NCI-H2196 treated with DMSO at 0.1 percent for 48 hours (cell line): ENCODE results near the gene ZNF511.

ENCODE experiments used
- DNase-seq: peaks from one replicate; lab custom pipeline; 2025; ENCODE audit not compliant: unreplicated experiment; lab: John Stamatoyannopoulos, UW

ZNF511 gene

DNA sequence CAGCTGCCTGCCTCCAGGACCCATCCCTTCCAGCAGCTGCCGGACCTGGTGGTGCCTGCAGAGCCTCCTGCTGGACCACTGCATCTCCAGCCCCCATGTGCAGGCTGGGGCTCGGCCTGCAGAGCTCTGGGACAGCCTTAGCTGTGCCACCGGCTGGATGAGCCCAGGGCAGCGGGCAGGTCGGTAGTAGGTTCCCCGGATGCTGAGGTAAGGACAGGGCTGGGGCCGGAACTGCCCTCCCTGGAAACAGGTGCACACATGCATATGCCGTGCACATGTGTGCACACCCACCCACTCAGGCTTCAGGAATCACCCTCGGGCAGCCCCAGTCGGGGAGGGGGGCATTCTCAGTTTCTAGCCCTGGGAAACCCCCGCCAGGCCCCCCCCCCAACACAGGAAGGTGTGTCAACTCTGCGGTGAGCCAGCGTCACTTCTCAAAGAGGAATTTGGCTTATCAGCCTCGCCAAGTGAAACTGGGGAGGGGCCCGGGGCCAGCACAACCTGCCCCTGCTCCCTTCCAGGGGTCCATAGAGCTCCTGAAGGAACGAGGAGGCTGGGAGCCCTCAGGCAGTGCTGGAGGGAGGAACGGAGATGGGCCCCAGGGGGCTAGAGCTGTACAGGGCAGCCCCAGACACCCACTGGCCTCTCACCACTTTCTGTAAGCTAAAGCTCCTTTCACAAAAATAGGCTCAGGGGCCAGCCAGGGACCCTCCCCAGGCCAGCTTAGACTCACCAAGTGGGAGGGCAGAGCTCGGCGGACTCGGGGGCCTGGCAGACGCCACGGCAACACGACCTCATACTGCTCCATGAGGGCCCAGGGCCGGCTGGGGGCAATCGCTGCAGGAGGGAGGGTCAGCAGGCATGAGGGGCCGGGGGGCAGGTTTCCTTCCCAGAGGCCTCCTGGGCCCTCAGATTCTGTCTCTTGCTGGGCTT, 33.7 kb upstream of the ZNF511 start:
- no peak for DNase-seq

DNA sequence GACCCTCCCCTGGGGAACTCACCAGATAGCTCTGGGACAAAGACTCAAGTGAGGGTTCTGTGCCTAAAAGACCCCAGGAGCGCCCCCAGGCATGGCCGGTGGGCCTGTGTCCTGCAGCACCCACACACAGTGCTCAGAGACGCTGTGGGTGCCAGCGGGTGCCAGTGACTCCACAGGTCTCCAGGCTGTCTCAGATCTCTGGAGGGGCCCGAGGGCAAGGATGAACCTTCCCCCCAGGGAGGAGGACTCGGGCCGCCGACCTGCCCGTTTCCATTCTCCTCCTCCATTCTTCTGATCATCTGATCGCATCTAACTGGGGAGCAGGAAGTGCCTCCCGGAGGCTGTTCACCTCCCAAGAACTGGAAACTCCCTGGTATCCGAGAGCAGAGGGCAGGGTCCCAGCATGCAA, 33.0 kb upstream of the ZNF511 start:
- DNase-seq: no peak

- DNase-seq: no peak
Measured at GRCh38 chr10:133276100-133276434, 32.6 kb upstream of the ZNF511 start.

DNA sequence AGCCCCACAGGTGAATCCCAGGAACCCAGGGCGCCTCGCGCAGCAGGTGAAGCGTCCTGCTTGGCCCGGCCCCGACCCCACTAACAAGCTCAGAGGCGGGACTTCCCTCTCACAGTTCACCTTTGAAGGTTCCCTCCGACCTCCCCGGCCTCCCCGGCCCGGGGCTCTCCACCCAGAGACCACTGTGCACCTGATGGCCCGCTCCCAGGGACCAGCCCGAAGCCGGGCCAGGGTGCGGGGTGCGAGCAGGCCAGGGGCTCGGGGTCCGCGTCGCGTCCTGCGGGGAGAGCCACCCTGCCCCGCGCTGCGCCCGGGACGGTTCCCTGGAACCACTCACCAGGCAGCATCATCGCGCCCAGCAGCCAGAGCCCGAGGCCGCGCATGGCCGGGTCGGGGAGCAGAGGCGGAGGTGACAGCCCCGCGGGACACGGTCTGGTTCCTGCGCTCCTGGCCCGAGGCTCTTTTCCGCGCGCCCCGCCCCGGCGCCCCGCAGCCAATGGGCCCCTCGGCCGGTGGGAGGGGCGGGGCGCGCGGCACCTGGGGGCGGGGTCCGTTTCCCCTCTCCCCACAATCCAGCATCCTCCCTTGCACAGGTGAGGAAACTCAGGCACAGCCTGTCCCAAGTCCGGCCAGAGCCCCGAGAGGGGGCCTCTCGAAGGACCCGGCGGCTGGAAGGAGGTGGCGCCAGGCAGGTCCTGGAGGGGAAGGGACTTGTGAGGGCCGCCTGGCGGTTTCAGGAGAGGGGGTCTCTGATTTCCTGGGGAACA, 32.1 kb upstream of the ZNF511 start, which contains the start of gene ADAM8:
Gene ADAM8, minus strand, starts transcription at position 434 of the 767 bp plus-strand sequence. Its CDS starts 51 bp downstream, at position 383.
- DNase-seq: no peak

- DNase-seq: no peak
Measured at GRCh38 chr10:133277277-133277992, 31.3 kb upstream of the ZNF511 start.

- no peak for DNase-seq
Measured at GRCh38 chr10:133277993-133278576, 30.6 kb upstream of the ZNF511 start.

DNA sequence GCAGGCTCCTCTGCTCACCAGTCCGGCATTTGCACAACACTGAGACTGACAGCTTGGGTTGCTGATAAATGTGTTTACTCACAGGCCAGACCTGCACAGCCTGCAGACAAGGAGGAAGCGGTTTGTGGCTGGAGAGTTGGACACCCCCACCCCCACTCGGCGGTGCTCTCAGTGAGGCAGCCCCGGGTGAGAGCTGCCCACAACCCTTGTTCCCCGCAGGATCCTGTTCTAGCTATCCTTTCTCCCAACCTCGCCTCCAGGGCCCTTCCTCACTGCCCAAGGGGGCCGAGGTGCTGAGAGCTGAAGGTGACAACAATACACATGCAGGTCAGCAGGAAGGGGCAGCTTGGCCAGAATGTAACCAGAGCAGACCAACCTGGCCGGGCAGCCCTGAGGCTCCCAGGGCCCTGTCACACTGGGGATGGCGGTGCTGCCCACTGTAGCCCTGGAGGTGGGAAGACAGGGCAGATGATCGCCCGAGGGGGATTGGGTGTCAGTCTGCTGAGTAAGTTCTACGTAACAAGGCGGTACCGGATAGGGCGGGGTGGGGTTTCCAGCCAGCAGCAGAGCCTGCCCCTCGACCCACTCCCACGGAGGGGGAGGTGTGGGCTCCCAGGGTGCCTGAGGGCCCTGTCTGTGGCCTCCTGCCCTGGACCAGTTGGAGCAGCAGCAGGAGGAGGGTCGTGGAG, 30.0 kb upstream of the ZNF511 start:
- no peak for DNase-seq

DNA sequence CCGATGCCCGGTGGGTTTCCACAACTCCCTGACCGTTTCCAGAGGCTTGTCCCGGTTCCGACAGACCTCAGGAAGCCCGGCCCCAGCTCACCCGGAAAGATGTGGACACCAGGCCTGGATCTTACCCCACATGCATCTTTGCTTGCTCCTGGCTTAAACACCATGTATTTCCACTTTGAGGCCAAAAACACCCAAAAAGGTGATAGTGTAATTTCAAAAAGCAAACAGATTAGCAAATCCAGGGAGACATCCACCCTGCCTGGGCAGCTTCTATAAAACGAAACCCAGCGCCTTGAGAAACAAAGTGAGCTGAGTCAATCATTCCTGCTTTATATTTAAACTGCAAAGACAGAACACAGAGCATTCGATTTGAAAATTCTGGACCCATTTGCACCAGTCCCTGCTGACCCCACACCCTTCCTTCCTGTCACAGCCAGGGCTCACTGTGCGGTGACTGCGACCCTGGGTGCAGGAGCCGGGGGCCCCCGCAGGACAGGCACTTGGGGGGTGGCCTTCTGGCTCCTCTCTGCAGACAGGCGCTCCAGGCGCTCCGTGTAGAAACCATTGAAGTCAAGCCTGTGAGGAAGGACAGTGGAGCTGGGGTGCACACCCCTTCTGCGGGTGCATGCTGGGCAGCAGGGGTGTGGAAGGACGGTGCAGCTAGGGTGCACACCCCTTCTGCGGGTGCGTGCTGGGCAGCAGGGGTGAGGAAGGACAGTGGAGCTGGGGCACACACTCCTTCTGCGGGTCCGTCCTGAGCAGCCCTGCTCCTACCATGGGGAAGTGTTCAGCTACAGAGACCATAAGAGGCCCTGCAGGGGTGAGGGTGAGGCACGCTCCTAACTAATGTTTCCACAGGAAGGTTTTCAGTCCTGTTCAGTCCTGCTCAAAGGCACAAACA, 29.1 kb upstream of the ZNF511 start:
- DNase-seq: no peak

GRCh38 chr10:133280391-133281059, 28.2 kb upstream of the ZNF511 start:
- no peak for DNase-seq

GRCh38 chr10:133281084-133281483, 27.6 kb upstream of the ZNF511 start:
- no peak for DNase-seq

- no peak for DNase-seq
Measured at GRCh38 chr10:133281628-133282372, 26.9 kb upstream of the ZNF511 start.

DNA sequence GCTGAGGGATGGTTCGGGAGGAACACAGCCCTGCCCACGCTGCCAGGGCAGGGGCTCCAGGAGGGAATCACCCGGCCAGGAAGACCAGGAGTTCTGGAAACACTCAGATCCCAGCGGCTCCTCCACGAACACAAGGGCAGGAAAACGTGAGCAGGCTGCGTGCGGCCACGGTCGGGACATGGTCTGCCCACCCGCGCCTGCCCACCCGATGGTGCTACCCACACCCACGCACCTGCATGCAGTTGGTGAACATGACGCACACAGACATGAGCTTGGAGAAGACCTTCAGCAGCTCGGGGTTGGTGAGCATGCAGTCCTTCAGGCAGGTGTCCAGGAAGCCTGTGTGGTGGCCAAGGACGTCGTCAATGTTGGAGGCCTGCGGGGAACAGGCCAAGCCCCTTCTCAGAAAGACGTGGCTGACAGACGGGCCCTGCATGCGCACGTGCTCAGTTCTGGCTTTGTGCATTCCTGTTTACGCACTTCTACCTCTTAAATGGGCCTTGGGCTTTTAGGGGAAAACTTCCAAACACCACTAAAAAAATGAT, 25.8 kb upstream of the ZNF511 start:
- no peak for DNase-seq

GRCh38 chr10:133283931-133284330, 24.8 kb upstream of the ZNF511 start:
- no peak for DNase-seq

- DNase-seq: no peak
Measured at GRCh38 chr10:133285217-133285616, 23.5 kb upstream of the ZNF511 start.

- no peak for DNase-seq
Measured at GRCh38 chr10:133286366-133286765, 22.3 kb upstream of the ZNF511 start.

DNA sequence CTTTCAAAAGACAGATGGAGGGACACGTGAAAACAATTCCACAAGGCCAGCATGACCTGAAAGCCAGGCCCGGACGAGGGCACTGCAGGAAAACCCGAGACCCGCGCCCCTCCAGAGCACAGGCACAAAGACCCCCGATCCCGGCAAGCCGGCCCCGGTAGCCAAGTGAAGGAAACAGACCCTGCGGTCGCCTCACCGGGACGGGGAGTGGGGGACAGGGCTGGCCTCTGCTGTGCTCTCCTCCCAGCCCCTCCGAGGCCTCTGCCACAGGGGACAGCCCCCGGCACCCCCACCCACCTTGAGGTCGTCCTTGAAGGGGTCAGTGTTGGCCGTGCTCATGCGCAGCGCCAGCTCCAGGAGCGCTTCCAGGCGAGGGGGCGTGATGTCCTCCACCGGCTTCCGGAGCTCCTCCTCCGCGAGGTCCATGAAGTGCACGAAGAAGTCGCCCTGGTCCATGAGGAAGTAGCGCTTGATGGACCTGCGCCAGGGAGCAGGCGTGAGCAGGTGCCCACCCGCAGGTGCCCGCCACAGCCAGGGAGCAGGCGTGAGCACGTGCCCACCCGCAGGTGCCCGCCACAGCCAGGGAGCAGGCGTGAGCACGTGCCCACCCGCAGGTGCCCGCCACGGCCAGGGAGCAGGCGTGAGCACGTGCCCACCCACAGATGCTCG, 20.7 kb upstream of the ZNF511 start:
- DNase-seq: no peak

GRCh38 chr10:133289761-133290160, 19.0 kb upstream of the ZNF511 start:
- DNase-seq: no peak
